Kidney (tissue), 14 donors: ENCODE measurements around the gene TP53BP1. TPM values are rescaled to one million over a fixed set of nuclear protein-coding genes. Genes with fewer than 3 reads are reported as not detected.

Experiments used
- DNase-seq, 5 donors: peaks; one replicate each; pipeline ENCODE4 v3.0.0-alpha.2; 2013 to 2020
- FAIRE-seq: peaks from 2 replicates; lab custom pipeline; 2012; peaks lifted over from hg19 to GRCh38; lab: Jason Lieb, UNC
- H3K27ac ChIP-seq, 2 donors: one replicate each; pipeline ENCODE4 v1.7.0; 2013; ENCODE audit warnings: low read depth in 2 of 2, low read length in 2 of 2, inconsistent platforms in 1 of 2
- H3K27me3 ChIP-seq: one replicate; pipeline ENCODE4 v1.7.1; 2013; ENCODE audit warnings: low read length, inconsistent platforms; ENCODE audit not compliant: control insufficient read depth, insufficient read depth
- H3K36me3 ChIP-seq, 3 donors: one replicate each; pipeline versions ENCODE4 v1.7.0 to v1.7.1; 2013; ENCODE audit warnings: low read length in 3 of 3, control low read depth in 1 of 3, inconsistent platforms in 1 of 3; ENCODE audit not compliant: insufficient read depth in 3 of 3, control insufficient read depth in 2 of 3
- H3K4me1 ChIP-seq, 3 donors: one replicate each; pipeline versions ENCODE4 v1.7.0 to v1.7.1; 2013; ENCODE audit warnings: low read length in 3 of 3, inconsistent platforms in 1 of 3, low read depth in 1 of 3; ENCODE audit not compliant: control insufficient read depth in 2 of 3, insufficient read depth in 2 of 3
- H3K4me3 ChIP-seq, 3 donors: one replicate each; pipeline versions ENCODE4 v1.7.0 to v1.8.1; 2013; ENCODE audit warnings: low read length in 3 of 3, control low read depth in 1 of 3, inconsistent platforms in 1 of 3
- H3K9ac ChIP-seq, 3 donors: one replicate each; pipeline versions ENCODE4 v1.7.0 to v1.7.1; 2013; ENCODE audit warnings: low read length in 3 of 3, control low read depth in 1 of 3, inconsistent platforms in 1 of 3
- H3K9me3 ChIP-seq, 3 donors: one replicate each; pipeline versions ENCODE4 v1.7.0 to v1.7.1; 2013; ENCODE audit warnings: low read length in 3 of 3, control low read depth in 1 of 3, inconsistent platforms in 1 of 3; ENCODE audit not compliant: control insufficient read depth in 2 of 3, insufficient read depth in 1 of 3
- CTCF ChIP-seq: IDR thresholded peaks from 3 replicates; pipeline ENCODE4 v1.5.1; 2012; ENCODE audit warnings: mild to moderate bottlenecking, moderate library complexity, borderline replicate concordance; ENCODE audit not compliant: insufficient read depth; ENCODE audit errors: extremely low read depth
- intact Hi-C: fragments of 100-400 bp; cut with DNase I; formaldehyde crosslinking; loops from one replicate; pipeline ENCODE4 v1.11.1; 2022
- polyA plus RNA-seq: library from polyadenylated mRNA; stranded (reverse); fragments of 350-450 nt; fragmentation: Illumina TruSeq; extraction: RNeasy Lipid Tissue Mini Kit (QIAGEN cat#74804); gene quantifications from one replicate; pipeline ENCODE4 v1.2.3, GENCODE V29; 2014; ENCODE audit warnings: low read depth, low replicate concordance; ENCODE audit not compliant: insufficient read depth
- total RNA-seq: library from RNA; stranded (reverse); fragmentation: NEBNext Ultra II Directional; extraction: Animal tissue kit (Norgen Biotek cat#: 25700); gene quantifications from one replicate; pipeline ENCODE4 v1.2.1, GENCODE V29; 2021
- donor health status: control.
- donor health status: control.
- donor health status: control.
- donor health status: control.
- donor health status: control.
- donor health status: DM: yes; HTN: yes; CAD: no.
- donor health status: Normal renal cell carcinoma (clear cell type).

TP53BP1 gene
- total and polyA plus RNA-seq, 2 donors from 2014 or later: 15.9 to 47.4 TPM

GRCh38 chr15:43469867-43470266, 23.1 kb downstream of the TP53BP1 start:
- peaks cover 6 to 40% (median 7%) of the 10 kb centered on the region in 3 donors for H3K36me3 ChIP-seq
- intact Hi-C loops: no loop called here
- no peak for TF ChIP-seq CTCF
- no peaks in the 10 kb centered on the region for H3K4me1 ChIP-seq
- H3K9me3 ChIP-seq: no peaks in the 10 kb centered on the region
- DNase-seq (no peak), FAIRE-seq (no peak)
- H3K27ac ChIP-seq: no peak overlapping the region
- H3K4me3 ChIP-seq: no peak overlapping the region
- H3K9ac ChIP-seq: no peak overlapping the region
- no peaks in the 10 kb centered on the region for H3K27me3 ChIP-seq

- H3K27ac ChIP-seq: no peak overlapping the region
- TF ChIP-seq CTCF: no peak
- no peaks in the 10 kb centered on the region for H3K4me1 ChIP-seq
- DNase-seq: no peak
- H3K9me3 ChIP-seq: no peaks in the 10 kb centered on the region
- H3K9ac ChIP-seq: no peak overlapping the region
- no peaks in the 10 kb centered on the region for H3K27me3 ChIP-seq
- H3K36me3 ChIP-seq: peaks cover 0 to 23% (median 3%) of the 10 kb centered on the region in 3 donors
- intact Hi-C loops: no loop called here
- no peak for FAIRE-seq
- no peak overlapping the region for H3K4me3 ChIP-seq
Measured at GRCh38 chr15:43465100-43465499, 27.9 kb downstream of the TP53BP1 start.

GRCh38 chr15:43463998-43464397, 29.0 kb downstream of the TP53BP1 start:
- intact Hi-C loops: no loop called here
- no peak for DNase-seq
- no peak for TF ChIP-seq CTCF
- FAIRE-seq: no peak
- Histone ChIP-seq H3K9me3 (no peaks in the 10 kb centered on the region), H3K4me1 (no peaks in the 10 kb centered on the region), H3K36me3 (peaks cover 0 to 23% (median 0%) of the 10 kb centered on the region in 3 donors), H3K9ac (no peak overlapping the region), H3K27ac (no peak overlapping the region), H3K27me3 (no peaks in the 10 kb centered on the region), H3K4me3 (no peak overlapping the region)

- intact Hi-C loops: no loop called here
- DNase-seq: no peak
Measured at GRCh38 chr15:43463507-43463906, 29.4 kb downstream of the TP53BP1 start.

More at GRCh38 chr15:43463507-43463906, 29.4 kb downstream of the TP53BP1 start:
- FAIRE-seq: no peak
- H3K4me1 ChIP-seq: no peaks in the 10 kb centered on the region
- no peaks in the 10 kb centered on the region for H3K27me3 ChIP-seq
- H3K9ac ChIP-seq: no peak overlapping the region
- TF ChIP-seq CTCF: no peak
- no peak overlapping the region for H3K27ac ChIP-seq
- no peaks in the 10 kb centered on the region for H3K9me3 ChIP-seq
- no peak overlapping the region for H3K4me3 ChIP-seq
- peaks cover 0 to 20% (median 0%) of the 10 kb centered on the region in 3 donors for H3K36me3 ChIP-seq
